ENCODE results near the gene CYP4F11. TPM values are rescaled to one million over a fixed set of nuclear protein-coding genes. Genes with fewer than 3 reads are reported as not detected.
"Not testable (repeated sequence)": the region's sequence is repeated elsewhere in the genome, so short reads cannot be mapped to it uniquely, and the experiment has no call there.

Gene CYP4F11
- total RNA-seq, 2 experiments from 2014 or later = not detected

DNA sequence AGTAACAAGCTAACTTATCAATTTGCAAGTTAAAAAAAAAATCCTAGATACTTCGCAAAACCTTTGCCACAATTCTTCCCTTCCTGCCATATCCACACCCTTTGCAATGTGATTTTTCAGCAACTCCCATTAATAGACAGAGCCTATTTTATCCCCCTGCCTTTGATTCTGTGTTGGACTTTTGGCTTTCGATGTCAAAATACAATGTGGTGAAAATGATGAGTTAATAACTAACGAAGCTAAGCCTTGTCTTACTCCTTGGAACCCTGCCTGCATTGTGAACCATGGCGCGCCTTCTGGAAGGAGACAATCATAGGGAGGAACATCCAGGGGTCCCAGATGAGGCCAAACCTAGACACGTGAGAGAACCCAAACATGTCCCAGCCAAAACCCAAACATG, 42.9 kb downstream of the CYP4F11 start:
- Mint-ChIP-seq H3K36me3 (ENCODE audit: low read depth) (no peaks in the 10 kb centered on the region), H3K9me3 (no peaks in the 10 kb centered on the region), H3K27ac (no peak overlapping the region), H3K27me3 (peaks cover 15% of the 10 kb centered on the region), H3K4me3 (no peak overlapping the region), H3K4me1 (ENCODE audit: low read depth) (no peaks in the 10 kb centered on the region)
- DNase-seq = no peak
- ChIA-PET CTCF (no interaction called here), POLR2A (no interaction called here)
- no peak overlapping the region for H3K4me3 ChIP-seq (ENCODE audit: low read length)
- ATAC-seq (ENCODE audit: poor library complexity) = no peak
- H3K27me3 ChIP-seq (ENCODE audit: control insufficient read depth in 1 of 2, insufficient read depth in 2 of 2, low read length in 2 of 2) = peaks cover 4 to 7% of the 10 kb centered on the region in 2 experiments
- no peak overlapping the region for H3K27ac ChIP-seq (ENCODE audit: low read depth in 1 of 2, low read length in 2 of 2)
- TF ChIP-seq, protein P1, sequence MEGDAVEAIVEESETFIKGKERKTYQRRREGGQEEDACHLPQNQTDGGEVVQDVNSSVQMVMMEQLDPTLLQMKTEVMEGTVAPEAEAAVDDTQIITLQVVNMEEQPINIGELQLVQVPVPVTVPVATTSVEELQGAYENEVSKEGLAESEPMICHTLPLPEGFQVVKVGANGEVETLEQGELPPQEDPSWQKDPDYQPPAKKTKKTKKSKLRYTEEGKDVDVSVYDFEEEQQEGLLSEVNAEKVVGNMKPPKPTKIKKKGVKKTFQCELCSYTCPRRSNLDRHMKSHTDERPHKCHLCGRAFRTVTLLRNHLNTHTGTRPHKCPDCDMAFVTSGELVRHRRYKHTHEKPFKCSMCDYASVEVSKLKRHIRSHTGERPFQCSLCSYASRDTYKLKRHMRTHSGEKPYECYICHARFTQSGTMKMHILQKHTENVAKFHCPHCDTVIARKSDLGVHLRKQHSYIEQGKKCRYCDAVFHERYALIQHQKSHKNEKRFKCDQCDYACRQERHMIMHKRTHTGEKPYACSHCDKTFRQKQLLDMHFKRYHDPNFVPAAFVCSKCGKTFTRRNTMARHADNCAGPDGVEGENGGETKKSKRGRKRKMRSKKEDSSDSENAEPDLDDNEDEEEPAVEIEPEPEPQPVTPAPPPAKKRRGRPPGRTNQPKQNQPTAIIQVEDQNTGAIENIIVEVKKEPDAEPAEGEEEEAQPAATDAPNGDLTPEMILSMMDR (IDR thresholded peaks at IDR 0.05) = no peak
- intact Hi-C loops (cut with DNase I, micrococcal nuclease) = no loop called here
- no peaks in the 10 kb centered on the region for H3K36me3 ChIP-seq (ENCODE audit: insufficient read depth, low read length)
- H3K9me3 ChIP-seq (ENCODE audit: control insufficient read depth in 1 of 2, insufficient read depth in 1 of 2, low read length in 2 of 2) = no peaks in the 10 kb centered on the region
- H3K4me1 ChIP-seq (ENCODE audit: insufficient read depth, low read length) = no peaks in the 10 kb centered on the region

DNA sequence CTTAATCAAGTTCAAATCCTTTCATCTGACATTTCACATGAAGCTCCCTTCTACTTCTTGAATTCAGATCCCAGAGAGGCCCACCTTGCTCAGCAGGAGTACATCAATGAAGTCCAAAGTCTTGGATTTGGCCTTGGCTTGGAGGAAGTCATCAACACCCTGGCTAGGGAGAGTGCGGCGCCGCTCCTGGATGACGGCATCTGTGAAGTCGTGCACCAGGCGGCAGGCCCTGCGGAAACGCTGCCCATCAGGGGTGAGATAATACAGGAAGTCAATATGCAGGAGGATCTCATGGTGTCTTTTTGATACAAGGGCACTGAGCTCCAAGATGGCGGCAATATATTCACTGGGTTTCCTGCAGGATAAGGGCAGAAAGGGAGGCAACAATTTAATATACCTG, 45.0 kb downstream of the CYP4F11 start:
- H3K27me3 Mint-ChIP-seq; H3K27me3 ChIP-seq (ENCODE audit: control insufficient read depth in 1 of 2, insufficient read depth in 2 of 2, low read length in 2 of 2); intact Hi-C loops (cut with DNase I, micrococcal nuclease); H3K4me3 ChIP-seq (ENCODE audit: low read length); H3K36me3 ChIP-seq (ENCODE audit: insufficient read depth, low read length); H3K36me3 Mint-ChIP-seq (ENCODE audit: low read depth); H3K27ac ChIP-seq (ENCODE audit: low read depth in 1 of 2, low read length in 2 of 2); H3K27ac Mint-ChIP-seq; H3K4me1 Mint-ChIP-seq (ENCODE audit: low read depth); POLR2A ChIA-PET; CTCF ChIA-PET; DNase-seq; H3K4me1 ChIP-seq (ENCODE audit: insufficient read depth, low read length); H3K9me3 ChIP-seq (ENCODE audit: control insufficient read depth in 1 of 2, insufficient read depth in 1 of 2, low read length in 2 of 2); H3K9me3 Mint-ChIP-seq; H3K4me3 Mint-ChIP-seq; ATAC-seq (ENCODE audit: poor library complexity): not testable (repeated sequence)

- Histone ChIP-seq H3K9me3 (ENCODE audit: control insufficient read depth in 1 of 2, insufficient read depth in 1 of 2, low read length in 2 of 2) (no peaks in the 10 kb centered on the region), H3K4me3 (ENCODE audit: low read length) (no peak overlapping the region), H3K4me1 (ENCODE audit: insufficient read depth, low read length) (no peaks in the 10 kb centered on the region), H3K36me3 (ENCODE audit: insufficient read depth, low read length) (no peaks in the 10 kb centered on the region), H3K27me3 (ENCODE audit: control insufficient read depth in 1 of 2, insufficient read depth in 2 of 2, low read length in 2 of 2) (peaks cover 0 to 3% of the 10 kb centered on the region in 2 experiments), H3K27ac (ENCODE audit: low read depth in 1 of 2, low read length in 2 of 2) (no peak overlapping the region)
- ChIA-PET POLR2A (no interaction called here), CTCF (no interaction called here)
- Mint-ChIP-seq H3K4me1 (ENCODE audit: low read depth) (no peaks in the 10 kb centered on the region), H3K27ac (no peak overlapping the region), H3K4me3 (no peak overlapping the region), H3K9me3 (no peaks in the 10 kb centered on the region), H3K36me3 (ENCODE audit: low read depth) (no peaks in the 10 kb centered on the region), H3K27me3 (peaks cover 9% of the 10 kb centered on the region)
- TF ChIP-seq, protein P1 (IDR thresholded peaks at IDR 0.05) = no peak
- DNase-seq = no peak
- no peak for ATAC-seq (ENCODE audit: poor library complexity)
- intact Hi-C loops (cut with DNase I, micrococcal nuclease) = no loop called here
Observed at GRCh38 chr19:15885919-15886318, 48.4 kb downstream of the CYP4F11 start.

GRCh38 chr19:15885167-15885566, 49.2 kb downstream of the CYP4F11 start:
- Mint-ChIP-seq H3K27me3 (peaks cover 11% of the 10 kb centered on the region), H3K4me1 (ENCODE audit: low read depth) (no peaks in the 10 kb centered on the region), H3K27ac (no peak overlapping the region), H3K4me3 (no peak overlapping the region), H3K36me3 (ENCODE audit: low read depth) (no peaks in the 10 kb centered on the region), H3K9me3 (no peaks in the 10 kb centered on the region)
- ATAC-seq (ENCODE audit: poor library complexity) = no peak
- no peak overlapping the region for H3K27ac ChIP-seq (ENCODE audit: low read depth in 1 of 2, low read length in 2 of 2)
- no peaks in the 10 kb centered on the region for H3K9me3 ChIP-seq (ENCODE audit: control insufficient read depth in 1 of 2, insufficient read depth in 1 of 2, low read length in 2 of 2)
- CTCF ChIA-PET = no interaction called here
- no peaks in the 10 kb centered on the region for H3K36me3 ChIP-seq (ENCODE audit: insufficient read depth, low read length)
- H3K4me3 ChIP-seq (ENCODE audit: low read length) = no peak overlapping the region
- TF ChIP-seq, protein P1 (IDR thresholded peaks at IDR 0.05) = no peak
- intact Hi-C loops (cut with DNase I, micrococcal nuclease) = no loop called here
- no peak for DNase-seq
- POLR2A ChIA-PET = no interaction called here
- peaks cover 0 to 6% of the 10 kb centered on the region in 2 experiments for H3K27me3 ChIP-seq (ENCODE audit: control insufficient read depth in 1 of 2, insufficient read depth in 2 of 2, low read length in 2 of 2)
- no peaks in the 10 kb centered on the region for H3K4me1 ChIP-seq (ENCODE audit: insufficient read depth, low read length)

DNA sequence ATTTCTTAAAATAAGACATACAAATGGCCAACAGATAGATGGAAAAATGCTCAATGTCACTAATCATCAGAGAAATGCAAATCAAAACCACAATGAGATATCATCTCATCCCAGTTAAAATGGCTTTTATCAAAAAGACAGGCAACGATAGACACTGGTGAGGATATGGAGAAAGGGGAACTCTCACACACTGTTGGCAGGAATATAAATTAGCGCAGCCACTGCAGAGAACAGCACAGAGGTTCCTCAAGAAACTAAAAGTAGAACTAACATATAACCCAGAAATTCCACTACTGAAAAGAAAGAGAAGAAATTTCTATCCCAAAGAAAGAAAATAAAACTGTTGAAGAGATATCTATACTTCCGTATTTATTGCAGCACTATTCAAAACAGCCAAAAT, 51.0 kb downstream of the CYP4F11 start:
- DNase-seq; H3K36me3 Mint-ChIP-seq (ENCODE audit: low read depth); H3K9me3 Mint-ChIP-seq; H3K4me1 ChIP-seq (ENCODE audit: insufficient read depth, low read length); H3K4me3 ChIP-seq (ENCODE audit: low read length); ATAC-seq (ENCODE audit: poor library complexity); H3K27ac Mint-ChIP-seq; H3K9me3 ChIP-seq (ENCODE audit: control insufficient read depth in 1 of 2, insufficient read depth in 1 of 2, low read length in 2 of 2); intact Hi-C loops (cut with DNase I, micrococcal nuclease); H3K27ac ChIP-seq (ENCODE audit: low read depth in 1 of 2, low read length in 2 of 2); H3K36me3 ChIP-seq (ENCODE audit: insufficient read depth, low read length); H3K4me1 Mint-ChIP-seq (ENCODE audit: low read depth); H3K4me3 Mint-ChIP-seq: not testable (repeated sequence)
- peaks cover 11% of the 10 kb centered on the region for H3K27me3 Mint-ChIP-seq
- H3K27me3 ChIP-seq (ENCODE audit: control insufficient read depth in 1 of 2, insufficient read depth in 2 of 2, low read length in 2 of 2) = peaks cover 4 to 14% of the 10 kb centered on the region in 2 experiments
- ChIA-PET POLR2A (interaction anchor here (0.6 kb wide), 1 partner anchor 191 kb away, joined by 3 read pairs; no protein-coding TSS in a partner anchor), CTCF (interaction anchor here (0.9 kb wide), 1 partner anchor 25 kb away, joined by 3 read pairs; no protein-coding TSS in a partner anchor)
